OCI-LY3 (cell line): Measurements from ENCODE around the gene ZNF512.

Experiments used
- H2AFZ ChIP-seq: fragments of 200-600, 300-600 bp; shearing (Covaris generic); 2 replicates; pipeline ENCODE4 v1.6.0; 2014; ENCODE audit warnings: antibody characterized with exemption, low read depth, low read length
- H3K27ac ChIP-seq: fragments of 200-600, 300-600 bp; sonication (generic); 2 replicates; pipeline ENCODE4 v1.5.1; 2014; ENCODE audit warnings: mild to moderate bottlenecking, low read length, moderate library complexity, mixed read lengths
- H3K27me3 ChIP-seq: fragments of 200-600, 300-600 bp; sonication (generic); 2 replicates; pipeline ENCODE4 v1.6.1; 2014; ENCODE audit warnings: low read depth, low read length, mixed read lengths
- H3K36me3 ChIP-seq: fragments of 200-600, 300-600 bp; sonication (generic); replicated peaks from 2 replicates; pipeline ENCODE3; 2014; ENCODE audit warnings: low read depth, low read length, mixed read lengths
- H3K4me1 ChIP-seq: fragments of 300-600, 200-600 bp; sonication (generic); 2 replicates; pipeline ENCODE4 v1.6.1; 2014; ENCODE audit warnings: low read length, mixed read lengths
- H3K4me2 ChIP-seq: fragments of 200-600, 300-600 bp; sonication (generic); 2 replicates; pipeline ENCODE4 v1.6.1; 2014; ENCODE audit warnings: low read length, mixed read lengths
- H3K4me3 ChIP-seq: fragments of 300-600, 200-600 bp; sonication (generic); 2 replicates; pipeline ENCODE4 v1.5.1; 2014; ENCODE audit warnings: antibody characterized with exemption, mild to moderate bottlenecking, low read length, moderate library complexity
- H3K79me2 ChIP-seq: fragments of 300-600, 200-600 bp; shearing (Covaris generic); 2 replicates; pipeline ENCODE4 v1.6.1; 2014; ENCODE audit warnings: mild to moderate bottlenecking, low read length, mixed read lengths
- H3K9ac ChIP-seq: fragments of 300-600, 200-600 bp; shearing (Covaris generic); 2 replicates; pipeline ENCODE4 v1.6.0; 2014; ENCODE audit warnings: mild to moderate bottlenecking, low read length, moderate library complexity
- H3K9me3 ChIP-seq: fragments of 200-600, 300-600 bp; shearing (Covaris generic); 2 replicates; pipeline ENCODE4 v1.6.1; 2014; ENCODE audit warnings: low read length, mixed read lengths; ENCODE audit not compliant: insufficient read depth
- H4K20me1 ChIP-seq: fragments of 200-600, 300-600 bp; sonication (generic); 2 replicates; pipeline ENCODE4 v1.6.1; 2016; ENCODE audit warnings: low read length, mixed read lengths; ENCODE audit not compliant: insufficient read depth
- EZH2phosphoT487 ChIP-seq: fragments of 200-600 bp; shearing (Covaris generic); IDR thresholded peaks from 2 replicates; pipeline ENCODE4 v1.6.1; 2018; ENCODE audit warnings: antibody characterized with exemption, mixed run types, low read depth
- TF ChIP-seq, protein P1 (sequence below): fragments of 200-600, 300-600 bp; sonication (generic); IDR thresholded peaks from 2 replicates; pipeline ENCODE4 v1.5.1; 2014; ENCODE audit warnings: antibody characterized with exemption, low read length, low read depth

ZNF512 gene

GRCh38 chr2:27647289-27647688 lies 64.4 kb downstream of the ZNF512 start:
- H3K36me3 ChIP-seq = peaks cover 32% of the 10 kb centered on the region
- H3K4me3 ChIP-seq = no peak overlapping the region
- H3K9me3 ChIP-seq = no peaks in the 10 kb centered on the region
- H3K27me3 ChIP-seq = no peaks in the 10 kb centered on the region
- H4K20me1 ChIP-seq = no peaks in the 10 kb centered on the region
- no peak overlapping the region for H2AFZ ChIP-seq
- H3K4me2 ChIP-seq = no peak overlapping the region
- H3K4me1 ChIP-seq = no peaks in the 10 kb centered on the region
- H3K79me2 ChIP-seq = no peaks in the 10 kb centered on the region
- TF ChIP-seq EZH2phosphoT487 = no peak
- TF ChIP-seq, protein P1, sequence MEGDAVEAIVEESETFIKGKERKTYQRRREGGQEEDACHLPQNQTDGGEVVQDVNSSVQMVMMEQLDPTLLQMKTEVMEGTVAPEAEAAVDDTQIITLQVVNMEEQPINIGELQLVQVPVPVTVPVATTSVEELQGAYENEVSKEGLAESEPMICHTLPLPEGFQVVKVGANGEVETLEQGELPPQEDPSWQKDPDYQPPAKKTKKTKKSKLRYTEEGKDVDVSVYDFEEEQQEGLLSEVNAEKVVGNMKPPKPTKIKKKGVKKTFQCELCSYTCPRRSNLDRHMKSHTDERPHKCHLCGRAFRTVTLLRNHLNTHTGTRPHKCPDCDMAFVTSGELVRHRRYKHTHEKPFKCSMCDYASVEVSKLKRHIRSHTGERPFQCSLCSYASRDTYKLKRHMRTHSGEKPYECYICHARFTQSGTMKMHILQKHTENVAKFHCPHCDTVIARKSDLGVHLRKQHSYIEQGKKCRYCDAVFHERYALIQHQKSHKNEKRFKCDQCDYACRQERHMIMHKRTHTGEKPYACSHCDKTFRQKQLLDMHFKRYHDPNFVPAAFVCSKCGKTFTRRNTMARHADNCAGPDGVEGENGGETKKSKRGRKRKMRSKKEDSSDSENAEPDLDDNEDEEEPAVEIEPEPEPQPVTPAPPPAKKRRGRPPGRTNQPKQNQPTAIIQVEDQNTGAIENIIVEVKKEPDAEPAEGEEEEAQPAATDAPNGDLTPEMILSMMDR = no peak
- no peak overlapping the region for H3K27ac ChIP-seq
- H3K9ac ChIP-seq = no peak overlapping the region

GRCh38 chr2:27647737-27648136 lies 64.9 kb downstream of the ZNF512 start:
- Histone ChIP-seq H3K27ac (no peak overlapping the region), H3K4me2 (no peak overlapping the region), H3K9ac (no peak overlapping the region), H4K20me1 (no peaks in the 10 kb centered on the region), H3K9me3 (no peaks in the 10 kb centered on the region), H2AFZ (no peak overlapping the region), H3K27me3 (no peaks in the 10 kb centered on the region), H3K36me3 (peaks cover 35% of the 10 kb centered on the region), H3K79me2 (no peaks in the 10 kb centered on the region), H3K4me3 (no peak overlapping the region), H3K4me1 (no peaks in the 10 kb centered on the region)
- TF ChIP-seq, protein P1 = no peak
- no peak for TF ChIP-seq EZH2phosphoT487

- H3K9ac ChIP-seq = no peak overlapping the region
- H4K20me1 ChIP-seq = no peaks in the 10 kb centered on the region; the same call in 1 of the 2 replicates
- peaks cover 62% of the 10 kb centered on the region for H3K36me3 ChIP-seq
- H3K4me1 ChIP-seq = peaks cover 5% of the 10 kb centered on the region; the same call in 1 of the 2 replicates
- H3K4me3 ChIP-seq = no peak overlapping the region
- no peaks in the 10 kb centered on the region for H3K9me3 ChIP-seq
- TF ChIP-seq EZH2phosphoT487 = no peak
- TF ChIP-seq, protein P1 = no peak
- no peak overlapping the region for H3K4me2 ChIP-seq
- H3K27me3 ChIP-seq = no peaks in the 10 kb centered on the region
- H3K27ac ChIP-seq = no peak overlapping the region
- H3K79me2 ChIP-seq = no peaks in the 10 kb centered on the region; the same call in 1 of the 2 replicates
- no peak overlapping the region for H2AFZ ChIP-seq
Observed at GRCh38 chr2:27651056-27651455, 68.2 kb downstream of the ZNF512 start.

GRCh38 chr2:27652341-27652740 lies 69.5 kb downstream of the ZNF512 start:
- TF ChIP-seq EZH2phosphoT487 = no peak
- TF ChIP-seq, protein P1 = no peak
- Histone ChIP-seq H3K79me2 (no peaks in the 10 kb centered on the region; the same call in 1 of the 2 replicates), H3K27ac (no peak overlapping the region), H4K20me1 (no peaks in the 10 kb centered on the region; the same call in 1 of the 2 replicates), H3K4me3 (no peak overlapping the region), H3K9ac (no peak overlapping the region), H2AFZ (no peak overlapping the region), H3K27me3 (no peaks in the 10 kb centered on the region), H3K4me1 (peaks cover 5% of the 10 kb centered on the region; the same call in 1 of the 2 replicates), H3K36me3 (peaks cover 69% of the 10 kb centered on the region), H3K4me2 (no peak overlapping the region), H3K9me3 (no peaks in the 10 kb centered on the region)
